Measurements from ENCODE around the gene LGALS12.
A peak's percentile ranks its signal among the peaks of the same experiment; 100 is the strongest.

The LGALS12 gene

DNA sequence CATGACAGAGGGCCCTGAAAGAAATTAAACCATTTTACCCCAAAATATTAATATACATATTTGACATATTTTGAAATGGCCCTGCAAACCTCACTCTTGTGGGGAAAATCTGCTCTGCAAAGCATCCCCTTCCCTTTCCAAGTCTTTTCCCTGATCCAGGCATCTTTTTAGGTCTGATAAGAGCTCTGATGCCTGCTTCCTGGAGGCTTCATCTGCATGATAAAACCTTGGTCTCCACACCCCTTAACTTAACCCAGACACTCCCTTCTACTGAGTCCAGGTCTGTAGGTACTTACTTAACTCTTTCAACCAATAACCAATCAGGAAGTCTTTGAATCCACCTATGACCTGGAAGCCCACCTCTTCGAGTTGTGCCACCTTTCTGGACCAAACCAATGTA lies 1.8 kb upstream of the LGALS12 start:
- H3K27ac ChIP-seq: no peak overlapping the region
- H3K9me3 ChIP-seq: peaks cover 0 to 15% (median 6%) of the 10 kb centered on the region in 3 donors
- intact Hi-C loops (cut with DNase I; ENCODE audit: low total_unique reads): no loop called here
- no peaks in the 10 kb centered on the region for H3K27me3 ChIP-seq
- TF ChIP-seq, protein P1, sequence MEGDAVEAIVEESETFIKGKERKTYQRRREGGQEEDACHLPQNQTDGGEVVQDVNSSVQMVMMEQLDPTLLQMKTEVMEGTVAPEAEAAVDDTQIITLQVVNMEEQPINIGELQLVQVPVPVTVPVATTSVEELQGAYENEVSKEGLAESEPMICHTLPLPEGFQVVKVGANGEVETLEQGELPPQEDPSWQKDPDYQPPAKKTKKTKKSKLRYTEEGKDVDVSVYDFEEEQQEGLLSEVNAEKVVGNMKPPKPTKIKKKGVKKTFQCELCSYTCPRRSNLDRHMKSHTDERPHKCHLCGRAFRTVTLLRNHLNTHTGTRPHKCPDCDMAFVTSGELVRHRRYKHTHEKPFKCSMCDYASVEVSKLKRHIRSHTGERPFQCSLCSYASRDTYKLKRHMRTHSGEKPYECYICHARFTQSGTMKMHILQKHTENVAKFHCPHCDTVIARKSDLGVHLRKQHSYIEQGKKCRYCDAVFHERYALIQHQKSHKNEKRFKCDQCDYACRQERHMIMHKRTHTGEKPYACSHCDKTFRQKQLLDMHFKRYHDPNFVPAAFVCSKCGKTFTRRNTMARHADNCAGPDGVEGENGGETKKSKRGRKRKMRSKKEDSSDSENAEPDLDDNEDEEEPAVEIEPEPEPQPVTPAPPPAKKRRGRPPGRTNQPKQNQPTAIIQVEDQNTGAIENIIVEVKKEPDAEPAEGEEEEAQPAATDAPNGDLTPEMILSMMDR (IDR thresholded peaks at IDR 0.05): no peak
- no peaks in the 10 kb centered on the region for H3K36me3 ChIP-seq
- no peak for DNase-seq
- peaks cover 0 to 10% (median 5%) of the 10 kb centered on the region in 4 donors for H3K4me1 ChIP-seq
- H3K4me3 ChIP-seq: no peak overlapping the region

DNA sequence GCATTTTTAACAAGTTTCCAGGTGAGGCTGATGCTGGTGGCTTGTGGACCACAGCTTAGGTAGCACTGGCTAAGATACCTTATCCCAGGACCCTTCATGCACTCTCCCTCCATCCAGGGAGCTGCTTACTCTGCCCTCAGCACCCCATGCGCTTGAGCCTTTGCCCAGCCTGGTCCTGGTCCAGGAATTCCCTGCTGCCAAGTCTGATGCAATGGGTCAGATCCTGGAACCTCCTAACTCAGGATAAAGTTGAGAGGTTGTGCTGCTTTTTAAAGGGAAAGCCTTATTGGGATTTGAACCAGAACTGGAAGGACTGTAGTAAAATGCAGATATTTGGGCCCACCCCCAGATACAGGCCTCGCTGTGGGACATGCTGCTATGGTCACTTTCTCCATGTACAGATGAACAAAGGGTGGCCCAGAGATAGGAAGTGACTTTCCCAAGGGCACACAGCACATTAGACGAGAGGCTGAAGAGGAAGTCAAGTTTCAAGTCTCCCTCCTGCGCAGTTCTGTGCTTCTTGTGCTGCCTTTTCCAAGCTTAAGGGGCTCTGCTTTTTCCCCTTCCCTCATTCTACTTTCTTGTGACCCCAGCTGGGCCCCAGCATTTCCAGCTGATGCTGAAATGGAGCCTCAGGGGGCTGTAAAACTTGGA lies 824 bp upstream of the LGALS12 start:
- no peaks in the 10 kb centered on the region for H3K27me3 ChIP-seq
- H3K36me3 ChIP-seq: no peaks in the 10 kb centered on the region
- H3K9me3 ChIP-seq: peaks cover 0 to 7% (median 3%) of the 10 kb centered on the region in 3 donors
- TF ChIP-seq, protein P1 (IDR thresholded peaks at IDR 0.05): no peak
- no peak overlapping the region for H3K4me3 ChIP-seq
- H3K27ac ChIP-seq: no peak overlapping the region
- intact Hi-C loops (cut with DNase I; ENCODE audit: low total_unique reads): no loop called here
- H3K4me1 ChIP-seq: peaks cover 0 to 13% (median 5%) of the 10 kb centered on the region in 4 donors
- DNase-seq: peak in 1 of 2 donors; percentile 76

DNA sequence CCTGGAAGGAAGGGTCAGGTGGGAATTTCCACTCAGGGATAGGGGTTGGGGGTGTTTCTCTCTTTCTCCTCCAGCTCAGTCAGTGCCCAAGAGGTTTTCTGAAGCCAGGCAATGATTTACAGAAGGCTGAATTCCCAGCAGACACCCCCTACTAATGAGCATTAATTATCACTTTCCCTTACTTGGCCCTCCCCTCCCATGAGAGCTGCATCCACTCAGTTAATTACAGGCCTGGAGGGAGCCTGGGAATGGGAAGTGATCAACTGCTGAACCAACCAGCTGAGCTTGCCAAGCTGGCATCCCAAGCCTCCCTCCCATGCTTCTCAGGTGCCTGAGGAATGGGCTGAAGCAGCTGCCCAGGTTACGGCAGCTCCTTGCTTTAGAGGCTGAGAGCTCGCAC lies 992 bp downstream of the LGALS12 start:
- Histone ChIP-seq H3K27ac (no peak overlapping the region), H3K4me1 (peaks cover 0 to 20% (median 13%) of the 10 kb centered on the region in 4 donors), H3K4me3 (no peak overlapping the region), H3K9me3 (no peaks in the 10 kb centered on the region), H3K36me3 (no peaks in the 10 kb centered on the region), H3K27me3 (no peaks in the 10 kb centered on the region)
- no peak for DNase-seq
- TF ChIP-seq, protein P1 (IDR thresholded peaks at IDR 0.05): no peak
- intact Hi-C loops (cut with DNase I; ENCODE audit: low total_unique reads): no loop called here

DNA sequence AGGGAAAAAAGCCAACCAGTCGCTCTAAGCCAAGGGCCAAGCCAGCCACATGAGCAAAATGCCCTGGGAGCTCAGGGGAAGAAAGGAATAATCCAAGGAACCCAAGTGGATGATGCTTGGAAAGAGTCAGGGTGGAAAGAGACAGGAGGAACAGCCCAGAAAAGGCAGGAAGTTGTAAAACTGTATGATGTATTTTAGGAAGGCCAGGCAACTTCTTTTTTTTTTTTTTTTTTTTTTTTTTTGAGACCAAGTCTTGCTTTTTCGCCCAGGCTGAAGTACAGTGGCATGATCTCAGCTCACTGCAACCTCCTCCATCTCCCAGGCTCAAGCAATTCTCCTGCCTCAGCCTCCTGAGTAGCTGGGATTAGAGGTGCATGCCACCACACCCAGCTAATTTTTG lies 1.6 kb downstream of the LGALS12 start:
- TF ChIP-seq, protein P1 (IDR thresholded peaks at IDR 0.05): no peak
- H3K9me3 ChIP-seq: no peaks in the 10 kb centered on the region
- intact Hi-C loops (cut with DNase I; ENCODE audit: low total_unique reads): no loop called here

DNA sequence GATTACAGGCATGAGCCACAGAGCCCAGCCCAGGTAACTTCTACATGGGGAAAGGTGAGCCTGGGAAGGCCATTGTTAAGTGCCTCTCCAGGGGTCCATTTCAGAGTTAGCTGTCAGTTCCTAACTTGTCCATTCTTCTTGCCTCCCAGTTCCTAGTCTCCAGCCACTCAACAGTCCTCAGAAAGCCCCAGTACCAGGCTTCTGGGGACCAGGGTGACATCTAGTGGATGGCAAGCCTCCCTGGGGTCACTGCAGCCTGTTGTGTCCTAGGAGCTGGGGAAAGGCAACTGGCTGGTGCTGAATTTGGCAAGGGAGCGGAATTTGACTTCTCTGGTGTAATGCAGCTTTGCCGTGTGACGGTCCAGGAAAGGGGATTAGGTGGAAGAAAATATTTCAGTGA lies 2.1 kb downstream of the LGALS12 start:
- Histone ChIP-seq H3K27me3 (no peaks in the 10 kb centered on the region), H3K27ac (no peak overlapping the region), H3K4me1 (peaks cover 0 to 20% (median 13%) of the 10 kb centered on the region in 4 donors), H3K36me3 (no peaks in the 10 kb centered on the region), H3K9me3 (no peaks in the 10 kb centered on the region), H3K4me3 (no peak overlapping the region)
- intact Hi-C loops (cut with DNase I; ENCODE audit: low total_unique reads): no loop called here
- DNase-seq: no peak
- TF ChIP-seq, protein P1 (IDR thresholded peaks at IDR 0.05): peak in 1 of 2 experiments; percentile 24

More for the DNA sequence above, 1.6 kb downstream of the LGALS12 start:
- H3K27ac ChIP-seq: no peak overlapping the region
- DNase-seq: no peak
- H3K36me3 ChIP-seq: no peaks in the 10 kb centered on the region
- no peak overlapping the region for H3K4me3 ChIP-seq
- H3K4me1 ChIP-seq: peaks cover 0 to 20% (median 13%) of the 10 kb centered on the region in 4 donors
- no peaks in the 10 kb centered on the region for H3K27me3 ChIP-seq
